ENCODE measurements around the gene ANKRD23.
"Not testable (repeated sequence)": the region's sequence is repeated elsewhere in the genome, so short reads cannot be mapped to it uniquely, and the experiment has no call there.

Gene ANKRD23

DNA sequence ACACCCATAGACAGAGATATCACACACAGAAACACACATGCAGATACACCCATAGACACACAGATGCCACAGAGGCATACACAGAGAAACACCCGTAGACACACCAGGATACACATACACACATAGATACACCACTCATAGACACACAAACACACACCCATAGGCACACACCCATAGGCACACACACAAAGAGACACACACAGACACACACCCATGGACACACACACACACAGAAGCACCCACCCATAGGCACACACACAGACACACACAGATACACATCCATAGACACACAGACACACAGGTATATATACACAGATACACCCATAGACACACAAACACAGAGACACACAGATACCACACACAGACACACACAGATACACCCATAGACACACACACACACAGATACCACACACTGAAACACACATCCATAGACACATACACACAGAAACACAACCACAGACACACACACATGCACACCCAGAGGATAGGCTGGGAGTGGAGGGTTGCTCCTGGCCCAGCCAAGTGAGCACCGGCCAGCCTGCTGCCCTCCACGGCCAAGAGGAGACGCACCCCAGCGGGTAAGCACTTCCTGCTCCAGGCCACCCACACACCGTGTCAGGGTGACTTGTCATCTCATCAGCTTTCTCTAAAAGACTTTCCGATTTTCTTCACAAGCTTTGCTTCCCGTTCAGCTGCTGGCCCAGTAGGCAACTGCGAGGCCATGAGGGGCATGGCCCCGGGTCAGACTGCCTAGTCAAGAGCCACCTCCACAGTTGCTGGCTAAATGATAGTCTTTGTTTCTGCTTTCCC lies 41.8 kb downstream of the ANKRD23 start:
- peaks cover 12% of the 10 kb centered on the region for H3K4me1 Mint-ChIP-seq
- no peaks in the 10 kb centered on the region for H3K9me3 Mint-ChIP-seq
- DNase-seq: peak; percentile 35
- no peak overlapping the region for H3K27ac Mint-ChIP-seq
- peaks cover 15% of the 10 kb centered on the region for H3K36me3 Mint-ChIP-seq
- no peaks in the 10 kb centered on the region for H3K27me3 Mint-ChIP-seq
- CTCF ChIA-PET: interaction anchor here (0.6 to 1.4 kb wide), 8 partner anchors 9 to 209 kb away, joined by 3 to 12 read pairs (median 3); partner anchors contain the start of genes ANKRD39, CNNM3 and CNNM4
- no peak overlapping the region for H3K4me3 Mint-ChIP-seq

DNA sequence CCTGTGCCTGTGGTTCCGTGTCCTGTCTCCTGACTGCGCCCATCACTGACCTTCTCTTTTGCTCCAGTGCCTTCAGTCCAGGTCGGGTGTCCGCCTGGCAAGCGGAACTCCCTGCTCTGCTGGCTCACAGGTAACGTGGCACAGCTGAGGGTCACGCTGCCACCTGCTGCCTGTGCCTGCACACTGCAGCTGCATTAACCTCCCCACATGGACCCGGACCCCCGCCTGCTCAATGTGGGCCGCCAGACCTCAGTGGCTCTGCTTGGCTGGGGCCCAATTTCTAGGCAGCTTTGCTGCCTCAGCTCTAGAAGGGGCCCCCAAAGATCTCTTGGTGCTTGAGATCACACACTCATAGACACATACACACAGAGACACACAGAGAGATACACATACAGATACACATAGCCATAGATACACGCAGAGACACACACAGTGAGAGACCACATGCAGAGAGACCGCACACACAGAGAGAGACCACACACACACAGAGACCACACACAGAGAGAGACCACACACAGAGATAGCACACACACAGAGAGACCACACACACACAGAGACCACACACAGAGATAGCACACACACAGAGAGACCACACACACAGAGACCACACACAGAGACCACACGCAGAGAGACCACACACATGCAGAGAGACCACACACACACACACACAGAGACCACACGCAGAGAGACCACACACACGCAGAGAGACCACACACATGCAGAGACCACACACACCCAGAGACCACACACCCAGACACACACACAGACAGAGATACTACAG lies 42.6 kb downstream of the ANKRD23 start:
- H3K27me3 Mint-ChIP-seq: no peaks in the 10 kb centered on the region
- no peak overlapping the region for H3K27ac Mint-ChIP-seq
- H3K36me3 Mint-ChIP-seq: peaks cover 11% of the 10 kb centered on the region
- CTCF ChIA-PET: interaction anchor here (0.5 to 1.7 kb wide), 7 partner anchors 15 to 208 kb away, joined by 3 to 12 read pairs (median 4); partner anchors contain the start of gene CNNM3
- H3K4me1 Mint-ChIP-seq: peaks cover 4% of the 10 kb centered on the region
- H3K9me3 Mint-ChIP-seq: no peaks in the 10 kb centered on the region
- DNase-seq: peak; percentile 79
- H3K4me3 Mint-ChIP-seq: no peak overlapping the region

DNA sequence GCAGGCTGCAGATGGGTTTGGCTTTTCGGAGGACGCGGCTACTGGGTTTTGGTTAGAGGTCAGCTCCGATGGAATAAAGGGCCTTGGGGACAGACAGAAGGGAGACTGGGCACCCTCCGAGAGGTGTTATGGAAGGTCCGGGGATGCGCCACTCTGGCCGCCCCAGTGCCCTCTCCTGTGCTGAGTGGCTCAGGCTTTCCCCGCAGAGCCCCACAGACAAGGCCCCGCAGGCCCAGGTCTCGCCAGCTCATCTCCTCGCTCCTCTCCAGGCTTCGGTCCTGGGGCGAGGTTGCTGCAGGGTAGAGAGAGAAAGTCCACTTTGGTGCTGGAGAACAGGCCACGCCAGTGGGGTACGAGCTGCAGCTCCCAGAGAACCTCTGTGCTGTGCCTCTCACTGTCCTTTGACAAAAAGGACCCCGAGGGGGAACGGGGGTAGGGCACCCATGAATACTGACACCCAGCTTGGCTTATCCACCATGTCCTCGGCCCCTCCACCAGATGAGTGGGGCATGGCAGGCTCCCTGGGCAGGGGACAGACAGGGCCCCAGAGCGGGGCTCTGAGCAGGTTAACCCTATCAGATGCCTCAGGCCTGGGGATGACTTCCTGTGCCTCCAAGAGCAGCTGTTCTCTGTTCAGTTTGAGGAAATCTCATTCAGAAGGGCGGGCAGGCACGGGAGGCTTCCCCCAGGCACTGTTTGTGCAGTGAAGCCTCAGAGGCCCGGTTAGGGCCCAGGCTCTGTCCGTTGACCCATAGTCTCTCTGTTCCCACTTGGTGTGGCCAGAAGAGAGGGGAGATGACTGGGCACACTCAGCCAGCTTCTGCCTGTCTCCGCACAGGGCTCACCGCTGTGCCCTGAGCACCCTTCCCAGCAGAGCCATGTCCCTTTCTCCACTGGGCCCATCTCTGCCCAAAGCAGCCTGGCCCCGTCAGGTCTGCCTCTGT lies 43.5 kb downstream of the ANKRD23 start:
- CTCF ChIA-PET: interaction anchor here (0.5 to 1.7 kb wide), 8 partner anchors 15 to 207 kb away, joined by 3 to 12 read pairs (median 4); partner anchors contain the start of gene CNNM3
- Mint-ChIP-seq H3K36me3 (peaks cover 10% of the 10 kb centered on the region), H3K9me3 (no peaks in the 10 kb centered on the region), H3K4me3 (no peak overlapping the region), H3K4me1 (peaks cover 2% of the 10 kb centered on the region), H3K27me3 (no peaks in the 10 kb centered on the region), H3K27ac (no peak overlapping the region)
- no peak for DNase-seq

DNA sequence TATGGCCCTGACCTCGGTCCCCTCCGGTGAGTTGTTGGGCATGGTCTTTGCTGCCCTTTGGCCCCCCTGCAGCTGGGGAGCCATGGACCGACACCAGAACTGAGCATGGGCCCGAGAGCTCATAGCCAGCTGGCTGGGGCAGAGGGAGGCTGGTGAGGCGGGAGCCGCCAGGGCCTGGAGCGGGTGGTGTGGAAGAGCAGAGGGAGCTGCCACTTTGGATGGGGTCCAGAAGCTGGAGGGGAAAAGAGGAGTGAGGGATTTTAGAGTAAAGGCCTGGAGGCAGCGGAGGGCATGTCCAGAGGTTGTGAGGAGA lies 44.2 kb downstream of the ANKRD23 start:
- H3K27ac Mint-ChIP-seq: no peak overlapping the region
- no peaks in the 10 kb centered on the region for H3K4me1 Mint-ChIP-seq
- H3K27me3 Mint-ChIP-seq: no peaks in the 10 kb centered on the region
- no peak for DNase-seq
- no peaks in the 10 kb centered on the region for H3K9me3 Mint-ChIP-seq
- H3K4me3 Mint-ChIP-seq: no peak overlapping the region
- CTCF ChIA-PET: interaction anchor here (0.8 kb wide), 1 partner anchor 182 kb away, joined by 4 read pairs; no protein-coding TSS in a partner anchor
- H3K36me3 Mint-ChIP-seq: peaks cover 10% of the 10 kb centered on the region

DNA sequence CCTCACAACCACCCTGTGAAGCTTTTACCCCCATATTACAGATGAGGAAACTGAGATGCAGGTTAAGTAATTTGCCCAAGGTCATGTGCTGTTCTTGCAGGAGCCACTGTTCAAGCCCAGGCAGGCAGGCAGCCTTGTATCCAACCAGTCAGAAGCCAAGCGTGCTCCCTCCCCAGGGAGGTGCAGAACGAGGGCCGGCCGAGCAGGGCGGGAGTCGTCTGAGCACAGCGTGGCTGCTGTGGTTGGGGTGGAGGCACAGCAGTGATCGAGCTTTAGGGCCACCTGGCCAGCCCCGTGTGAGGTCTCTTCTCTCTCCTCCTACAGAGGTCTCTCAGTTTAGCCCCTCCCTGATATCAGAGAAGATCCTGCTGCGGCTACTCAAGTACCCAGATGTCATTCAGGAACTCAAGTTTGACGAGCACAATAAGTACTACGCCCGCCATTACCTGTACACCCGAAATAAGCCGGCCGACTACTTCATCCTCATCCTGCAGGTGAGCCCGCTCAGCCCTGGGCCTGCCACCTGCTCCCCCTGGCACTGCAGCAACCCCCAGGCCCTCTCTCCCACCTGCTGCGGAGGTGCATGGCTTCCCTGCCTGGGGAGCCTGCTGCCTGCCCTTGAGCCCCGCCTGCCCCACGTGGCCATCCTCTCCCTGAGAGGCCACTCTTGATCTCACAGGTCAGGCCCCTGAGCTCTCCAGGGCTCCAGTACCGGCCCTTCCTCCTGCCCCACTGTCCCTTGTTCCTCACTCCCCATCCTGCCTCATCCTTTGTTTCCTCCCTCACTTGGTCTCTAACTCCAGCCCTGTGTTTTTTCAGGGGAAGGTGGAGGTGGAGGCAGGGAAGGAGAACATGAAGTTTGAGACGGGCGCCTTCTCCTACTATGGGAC lies 44.8 kb downstream of the ANKRD23 start:
- Mint-ChIP-seq H3K36me3 (peaks cover 10% of the 10 kb centered on the region), H3K27ac (no peak overlapping the region), H3K9me3 (no peaks in the 10 kb centered on the region), H3K4me1 (no peaks in the 10 kb centered on the region), H3K4me3 (no peak overlapping the region), H3K27me3 (no peaks in the 10 kb centered on the region)
- DNase-seq: no peak
- CTCF ChIA-PET: no interaction called here

DNA sequence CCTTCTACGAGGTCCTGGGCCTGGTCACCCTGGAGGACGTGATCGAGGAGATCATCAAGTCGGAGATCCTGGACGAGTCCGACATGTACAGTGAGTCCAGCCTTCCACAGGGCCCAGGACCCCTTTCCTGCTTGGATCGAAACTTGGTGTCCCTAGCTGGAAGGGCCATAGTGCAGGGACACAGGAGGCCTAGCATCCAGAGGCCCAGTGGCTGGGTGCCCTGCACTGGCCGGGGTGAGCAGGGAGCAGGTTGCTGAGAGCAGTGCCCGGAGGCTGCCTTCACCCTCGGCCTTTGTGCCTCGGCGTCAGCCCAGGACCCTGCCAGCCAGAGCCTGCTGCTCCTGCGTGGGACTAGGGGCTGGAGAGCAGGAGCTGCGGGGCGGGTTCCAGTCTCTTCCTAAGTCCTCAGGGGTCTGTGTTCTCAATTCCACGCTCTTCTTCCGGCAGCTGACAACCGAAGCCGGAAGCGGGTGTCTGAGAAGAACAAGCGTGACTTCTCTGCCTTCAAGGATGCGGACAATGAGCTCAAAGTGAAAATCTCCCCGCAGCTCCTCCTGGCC lies 46.7 kb downstream of the ANKRD23 start:
- CTCF ChIA-PET: no interaction called here
- no peak overlapping the region for H3K4me3 Mint-ChIP-seq
- no peaks in the 10 kb centered on the region for H3K4me1 Mint-ChIP-seq
- no peak overlapping the region for H3K27ac Mint-ChIP-seq
- no peak for DNase-seq
- no peaks in the 10 kb centered on the region for H3K9me3 Mint-ChIP-seq
- H3K27me3 Mint-ChIP-seq: no peaks in the 10 kb centered on the region
- H3K36me3 Mint-ChIP-seq: peaks cover 10% of the 10 kb centered on the region

DNA sequence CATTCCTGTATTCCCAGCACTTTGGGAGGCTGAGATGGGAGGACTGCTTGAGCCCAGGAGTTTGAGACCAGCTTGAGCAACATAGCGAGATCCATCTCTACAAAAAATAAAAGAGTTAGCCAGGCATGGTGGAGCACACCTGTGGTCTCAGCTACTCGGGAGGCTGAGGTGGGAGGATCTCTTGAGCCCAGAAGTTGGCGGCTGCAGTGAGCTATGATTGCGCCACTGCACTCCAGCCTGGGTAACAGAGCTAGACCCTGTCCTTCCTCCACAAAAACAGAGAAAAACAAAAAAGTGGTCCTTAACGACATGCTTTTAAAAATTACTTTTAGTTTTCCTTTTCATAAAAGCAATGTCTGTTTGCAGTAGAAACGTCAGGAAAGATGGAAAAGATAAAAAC lies 47.3 kb downstream of the ANKRD23 start:
- DNase-seq, H3K27me3 Mint-ChIP-seq, CTCF ChIA-PET, H3K27ac Mint-ChIP-seq, H3K4me1 Mint-ChIP-seq, H3K9me3 Mint-ChIP-seq, H3K4me3 Mint-ChIP-seq: not testable (repeated sequence)
- H3K36me3 Mint-ChIP-seq: peaks cover 10% of the 10 kb centered on the region

DNA sequence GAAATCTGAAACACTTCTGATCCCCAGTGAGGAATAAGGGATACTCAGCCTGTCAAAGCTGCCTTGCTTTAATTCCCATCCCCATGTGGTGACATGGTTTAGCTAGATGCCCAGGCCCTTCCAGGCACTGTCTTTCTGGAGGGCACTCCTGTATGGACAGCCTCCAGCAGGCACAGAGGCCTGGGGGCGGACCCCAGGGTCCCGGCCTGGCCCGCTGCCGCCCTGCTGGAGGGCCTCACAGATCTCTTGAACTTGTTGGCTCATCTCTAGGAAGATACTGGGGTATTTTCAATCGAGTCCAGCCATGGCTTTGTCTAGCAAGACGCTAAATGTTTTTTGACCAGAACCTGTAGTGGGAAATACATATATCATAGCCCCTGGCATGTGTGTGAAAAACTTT lies 48.7 kb downstream of the ANKRD23 start:
- no peaks in the 10 kb centered on the region for H3K4me1 Mint-ChIP-seq
- no peaks in the 10 kb centered on the region for H3K9me3 Mint-ChIP-seq
- DNase-seq: no peak
- H3K27me3 Mint-ChIP-seq: no peaks in the 10 kb centered on the region
- CTCF ChIA-PET: no interaction called here
- H3K4me3 Mint-ChIP-seq: no peak overlapping the region
- no peak overlapping the region for H3K27ac Mint-ChIP-seq
- H3K36me3 Mint-ChIP-seq: peaks cover 10% of the 10 kb centered on the region

DNA sequence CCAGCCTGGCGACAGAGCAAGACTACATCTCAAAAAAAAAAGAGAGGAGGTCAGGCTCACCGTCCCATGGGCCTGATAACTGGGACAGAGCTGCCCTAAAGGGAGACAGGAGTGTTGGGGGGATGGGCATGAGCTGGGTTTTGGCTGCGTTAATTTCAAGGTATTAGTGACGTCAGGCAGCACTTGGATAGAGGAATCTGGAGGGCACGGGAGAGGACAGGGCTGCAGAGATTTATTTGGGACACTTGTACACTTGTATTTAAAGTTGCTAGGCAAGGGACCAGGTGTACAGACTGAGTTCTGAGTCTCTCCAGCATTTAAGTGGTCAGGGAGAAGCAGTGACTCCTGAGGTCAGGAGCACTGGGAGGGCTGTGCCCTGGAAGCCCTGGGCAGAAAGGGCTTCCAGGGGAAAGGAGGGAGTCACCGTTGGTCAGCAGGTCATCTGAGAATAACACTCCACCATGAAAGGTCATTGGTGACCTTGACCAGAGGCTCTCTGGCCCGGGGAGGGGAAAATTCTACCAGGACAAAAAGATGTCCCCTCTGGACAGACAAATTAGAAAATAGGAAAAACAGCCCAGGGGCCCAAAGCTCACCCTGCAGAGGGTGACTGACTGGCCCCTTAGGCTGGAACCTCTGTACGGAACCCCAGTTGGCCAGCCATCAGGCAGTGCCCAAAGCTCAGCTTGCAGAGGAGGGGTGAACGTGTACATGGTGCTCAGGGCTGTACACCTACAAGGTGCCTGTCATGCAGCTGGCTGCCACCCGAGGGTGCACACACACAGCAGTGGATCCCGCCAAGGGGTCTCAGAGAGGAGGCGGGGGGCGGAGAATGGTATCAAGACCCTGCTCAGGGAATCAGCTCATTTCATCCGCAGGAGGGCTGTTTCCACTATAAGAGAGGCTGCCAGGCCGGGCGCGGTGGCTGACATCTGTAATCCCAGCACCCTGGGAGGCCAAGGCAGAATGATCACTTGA lies 50.8 kb downstream of the ANKRD23 start:
- H3K9me3 Mint-ChIP-seq: no peaks in the 10 kb centered on the region
- no peak overlapping the region for H3K4me3 Mint-ChIP-seq
- DNase-seq: no peak
- peaks cover 3% of the 10 kb centered on the region for H3K36me3 Mint-ChIP-seq
- H3K27me3 Mint-ChIP-seq: no peaks in the 10 kb centered on the region
- no peaks in the 10 kb centered on the region for H3K4me1 Mint-ChIP-seq
- no peak overlapping the region for H3K27ac Mint-ChIP-seq
- CTCF ChIA-PET: interaction anchor here (0.8 kb wide), 1 partner anchor 10 kb away, joined by 3 read pairs; no protein-coding TSS in a partner anchor

DNA sequence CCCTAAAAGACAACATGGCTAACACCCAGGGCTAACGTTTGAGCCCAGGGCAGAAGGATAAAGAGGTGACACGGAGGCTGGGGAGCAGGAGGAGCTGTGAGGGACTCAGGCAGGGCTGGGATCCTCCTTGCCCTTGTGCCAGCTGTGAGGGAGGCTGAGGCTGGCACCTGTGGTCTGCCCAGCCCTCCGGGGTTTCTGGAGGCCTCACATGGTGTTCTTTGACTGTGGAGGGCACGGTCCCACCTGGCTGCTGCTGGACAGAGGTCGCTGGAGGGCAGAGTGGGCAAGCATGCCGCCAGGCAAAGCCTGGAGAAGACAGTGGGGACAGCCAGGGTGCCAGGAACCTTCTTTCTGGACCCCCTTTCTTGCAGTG lies 54.6 kb downstream of the ANKRD23 start:
- H3K9me3 Mint-ChIP-seq: no peaks in the 10 kb centered on the region
- H3K36me3 Mint-ChIP-seq: no peaks in the 10 kb centered on the region
- CTCF ChIA-PET: no interaction called here
- no peak overlapping the region for H3K27ac Mint-ChIP-seq
- DNase-seq: no peak
- no peak overlapping the region for H3K4me3 Mint-ChIP-seq
- H3K4me1 Mint-ChIP-seq: no peaks in the 10 kb centered on the region
- H3K27me3 Mint-ChIP-seq: no peaks in the 10 kb centered on the region

DNA sequence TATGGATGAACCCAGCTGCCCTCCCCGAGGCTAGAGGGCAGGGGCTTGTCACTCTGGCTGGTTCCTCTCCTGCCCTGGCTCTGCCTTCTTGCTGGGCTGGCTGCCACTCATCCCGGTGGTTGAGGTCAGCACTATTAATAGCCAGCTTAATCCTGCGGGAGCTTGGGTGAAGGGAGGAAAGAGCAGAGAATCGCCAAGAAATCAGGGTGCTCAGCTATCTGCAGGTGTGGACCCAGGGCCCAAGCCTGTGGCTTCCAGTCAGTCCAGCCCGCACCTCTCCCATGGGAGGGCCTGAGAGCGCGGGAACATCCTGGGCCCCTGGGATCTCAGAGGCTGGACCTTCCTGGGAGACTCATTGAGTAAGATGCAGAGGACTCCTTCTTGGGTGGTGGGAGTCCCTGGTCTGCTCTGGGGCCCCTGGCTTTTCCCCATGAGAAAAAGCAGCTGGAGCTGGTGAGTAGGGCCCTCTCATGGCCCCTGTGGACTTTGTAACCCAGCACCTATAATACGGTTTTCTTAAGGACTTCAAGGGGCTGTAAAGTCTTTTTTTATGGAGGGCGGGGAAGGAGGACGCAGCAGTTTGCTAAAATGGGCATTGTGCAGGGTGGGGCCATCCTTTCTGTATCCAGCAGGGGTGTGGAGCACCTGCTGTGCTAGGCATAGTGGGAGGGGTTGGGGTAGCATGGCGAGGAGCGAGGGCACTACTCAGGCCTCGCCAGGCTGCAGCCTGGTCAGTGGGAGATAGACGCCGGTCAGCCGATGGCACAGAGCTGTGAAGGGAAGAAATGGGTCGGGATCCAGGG lies 55.2 kb downstream of the ANKRD23 start:
- no peak for DNase-seq
- Mint-ChIP-seq H3K36me3 (no peaks in the 10 kb centered on the region), H3K9me3 (no peaks in the 10 kb centered on the region), H3K27me3 (no peaks in the 10 kb centered on the region), H3K4me1 (no peaks in the 10 kb centered on the region), H3K27ac (no peak overlapping the region), H3K4me3 (no peak overlapping the region)
- CTCF ChIA-PET: no interaction called here

Data from activated naive CD4-positive, alpha-beta T cell treated with anti-CD3 and anti-CD28 coated beads, Interleukin-2, amount 10 ng/mL, durations not matched to agents 7 days and 5 days (primary cell).